Cardiac muscle cell (in vitro differentiated cells and primary cell): Measurements from ENCODE around the gene TPRA1. TPM values are rescaled to one million over a fixed set of nuclear protein-coding genes. Genes with fewer than 3 reads are reported as not detected.

Experiments
- DNase-seq, 2 donors: peaks; one replicate each; pipeline versions ENCODE4 v3.0.0 to v3.0.0-alpha.2; 2010 to 2017; ENCODE audit warnings: low read depth in 1 of 2, low spot score in 1 of 2
- H3K27ac ChIP-seq: fragments of 200-600 bp; sonication (generic); 2 replicates; pipeline ENCODE4 v1.5.1; 2016
- H3K27me3 ChIP-seq: fragments of 200-600 bp; sonication (generic); 2 replicates; pipeline ENCODE4 v1.6.0; 2016; ENCODE audit warnings: control low read depth
- H3K36me3 ChIP-seq: fragments of 200-600 bp; sonication (generic); 2 replicates; pipeline ENCODE4 v1.5.1; 2016; ENCODE audit warnings: control low read depth
- H3K4me1 ChIP-seq: fragments of 200-600 bp; sonication (generic); 2 replicates; pipeline ENCODE4 v1.8.1; 2017; ENCODE audit warnings: low read depth, mild to moderate bottlenecking, mixed run types
- H3K4me3 ChIP-seq: fragments of 200-600 bp; sonication (generic); 2 replicates; pipeline ENCODE4 v1.5.1; 2016; ENCODE audit warnings: mild to moderate bottlenecking
- H3K9me3 ChIP-seq: fragments of 200-600 bp; sonication (generic); 2 replicates; pipeline ENCODE4 v1.5.1; 2017; ENCODE audit warnings: low read depth, mild to moderate bottlenecking, control low read depth
- polyA plus RNA-seq: library from polyadenylated mRNA; unstranded; fragments of >200 nt; fragmentation: Nextera tagmentation; extraction: Ambion mirVana; gene quantifications from 2 replicates; pipeline ENCODE4 v1.2.1, GENCODE V29; 2016
- total RNA-seq: library from RNA; depleted of rRNA; stranded (reverse); fragments of >200 nt; gene quantifications from 2 replicates; pipeline ENCODE4 v1.2.3, GENCODE V29; 2016
- TF ChIP-seq, protein P1 (sequence below): IDR thresholded peaks from 2 replicates; pipeline ENCODE4 v1.5.1; 2012; ENCODE audit warnings: low read depth, mild to moderate bottlenecking, low read length

Gene TPRA1
- total and polyA plus RNA-seq, 2 experiments from 2014 or later = 40.7 to 43.3 TPM

DNA sequence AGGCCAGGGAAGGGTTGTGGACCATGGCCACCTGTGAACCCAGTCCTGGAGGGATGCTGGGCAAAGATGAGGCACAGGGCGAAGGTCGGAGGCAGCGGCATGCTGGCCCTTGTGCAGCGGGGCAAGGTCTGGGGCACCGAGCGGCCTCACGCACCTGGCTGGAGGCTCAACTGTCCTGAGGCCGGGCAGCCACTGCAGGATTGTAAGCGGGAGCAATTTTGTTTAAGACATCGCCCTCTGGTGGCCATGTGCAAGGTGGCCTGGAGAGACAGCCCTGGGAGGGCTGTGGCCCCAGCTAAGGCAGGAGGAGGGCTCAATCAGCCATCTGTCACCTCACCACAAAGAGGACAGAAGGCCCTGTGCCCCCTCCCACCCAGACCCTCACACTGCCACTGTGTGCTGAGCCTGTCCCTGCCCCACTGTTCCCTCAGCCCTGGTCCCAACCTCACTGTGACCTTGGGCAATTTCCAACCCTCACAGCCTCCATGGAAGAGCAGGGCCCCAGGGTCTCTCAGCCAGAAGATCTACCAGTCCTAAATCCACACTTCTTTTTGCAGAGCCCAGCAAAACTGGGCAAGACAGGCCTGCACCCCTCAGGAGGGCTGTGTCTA lies 46.2 kb downstream of the TPRA1 start:
- no peaks in the 10 kb centered on the region for H3K9me3 ChIP-seq
- H3K4me1 ChIP-seq = peaks cover 13% of the 10 kb centered on the region
- TF ChIP-seq, protein P1, sequence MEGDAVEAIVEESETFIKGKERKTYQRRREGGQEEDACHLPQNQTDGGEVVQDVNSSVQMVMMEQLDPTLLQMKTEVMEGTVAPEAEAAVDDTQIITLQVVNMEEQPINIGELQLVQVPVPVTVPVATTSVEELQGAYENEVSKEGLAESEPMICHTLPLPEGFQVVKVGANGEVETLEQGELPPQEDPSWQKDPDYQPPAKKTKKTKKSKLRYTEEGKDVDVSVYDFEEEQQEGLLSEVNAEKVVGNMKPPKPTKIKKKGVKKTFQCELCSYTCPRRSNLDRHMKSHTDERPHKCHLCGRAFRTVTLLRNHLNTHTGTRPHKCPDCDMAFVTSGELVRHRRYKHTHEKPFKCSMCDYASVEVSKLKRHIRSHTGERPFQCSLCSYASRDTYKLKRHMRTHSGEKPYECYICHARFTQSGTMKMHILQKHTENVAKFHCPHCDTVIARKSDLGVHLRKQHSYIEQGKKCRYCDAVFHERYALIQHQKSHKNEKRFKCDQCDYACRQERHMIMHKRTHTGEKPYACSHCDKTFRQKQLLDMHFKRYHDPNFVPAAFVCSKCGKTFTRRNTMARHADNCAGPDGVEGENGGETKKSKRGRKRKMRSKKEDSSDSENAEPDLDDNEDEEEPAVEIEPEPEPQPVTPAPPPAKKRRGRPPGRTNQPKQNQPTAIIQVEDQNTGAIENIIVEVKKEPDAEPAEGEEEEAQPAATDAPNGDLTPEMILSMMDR = peak; percentile 83
- H3K27ac ChIP-seq = no peak overlapping the region
- no peak overlapping the region for H3K4me3 ChIP-seq
- DNase-seq = peak; percentile 72 to 81
- H3K27me3 ChIP-seq = no peaks in the 10 kb centered on the region
- H3K36me3 ChIP-seq = no peaks in the 10 kb centered on the region

DNA sequence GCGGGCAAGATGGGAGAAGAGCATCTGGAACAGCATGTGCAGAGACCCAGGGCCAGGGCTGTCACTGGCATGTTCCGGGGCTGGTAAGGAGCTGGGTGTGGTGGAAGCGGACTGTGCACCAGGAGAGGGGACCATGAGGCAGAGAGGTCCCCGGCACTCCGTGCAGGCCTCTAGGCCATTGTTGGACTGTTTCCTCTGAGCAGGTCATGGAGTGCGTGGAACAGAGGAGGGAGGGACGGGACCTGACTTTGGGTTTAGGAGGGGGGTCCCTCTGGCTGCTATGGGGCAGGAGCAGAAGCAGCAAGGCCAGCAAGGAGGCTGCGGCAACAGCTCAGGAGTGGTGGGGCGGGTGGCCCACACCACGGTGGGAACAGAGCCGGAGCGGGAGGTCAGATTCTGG lies 47.1 kb downstream of the TPRA1 start:
- no peaks in the 10 kb centered on the region for H3K9me3 ChIP-seq
- H3K27ac ChIP-seq = no peak overlapping the region
- H3K4me1 ChIP-seq = peaks cover 13% of the 10 kb centered on the region
- no peak for DNase-seq
- no peaks in the 10 kb centered on the region for H3K27me3 ChIP-seq
- H3K36me3 ChIP-seq = no peaks in the 10 kb centered on the region
- H3K4me3 ChIP-seq = no peak overlapping the region
- TF ChIP-seq, protein P1 = no peak

DNA sequence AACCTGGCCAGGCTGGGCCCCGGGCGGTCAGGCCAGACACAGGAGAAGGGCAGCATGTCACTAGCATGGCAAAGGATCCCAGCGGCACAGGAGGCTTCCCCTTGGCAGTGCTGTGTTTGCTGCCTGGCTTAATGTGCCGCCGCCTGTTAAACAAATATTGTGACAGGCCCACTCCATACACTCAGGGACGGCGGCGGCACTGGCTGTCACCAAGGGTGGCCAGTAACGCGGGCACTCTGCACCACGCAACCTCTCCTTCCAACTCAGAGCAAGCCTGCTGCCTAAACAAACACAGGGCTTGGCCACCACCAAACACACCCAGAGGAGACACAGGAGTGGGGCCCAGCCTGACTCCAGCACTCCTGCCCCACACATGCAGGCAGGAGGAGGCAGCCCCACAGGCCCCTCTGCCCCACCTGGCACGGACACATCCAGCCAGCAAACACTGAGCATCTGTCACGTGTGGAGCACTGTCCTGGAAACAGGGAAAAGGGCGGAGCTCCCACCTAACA lies 48.0 kb downstream of the TPRA1 start:
- Histone ChIP-seq H3K27ac (no peak overlapping the region), H3K4me3 (no peak overlapping the region), H3K36me3 (no peaks in the 10 kb centered on the region), H3K4me1 (peaks cover 13% of the 10 kb centered on the region), H3K9me3 (no peaks in the 10 kb centered on the region), H3K27me3 (no peaks in the 10 kb centered on the region)
- DNase-seq = no peak
- TF ChIP-seq, protein P1 = no peak

DNA sequence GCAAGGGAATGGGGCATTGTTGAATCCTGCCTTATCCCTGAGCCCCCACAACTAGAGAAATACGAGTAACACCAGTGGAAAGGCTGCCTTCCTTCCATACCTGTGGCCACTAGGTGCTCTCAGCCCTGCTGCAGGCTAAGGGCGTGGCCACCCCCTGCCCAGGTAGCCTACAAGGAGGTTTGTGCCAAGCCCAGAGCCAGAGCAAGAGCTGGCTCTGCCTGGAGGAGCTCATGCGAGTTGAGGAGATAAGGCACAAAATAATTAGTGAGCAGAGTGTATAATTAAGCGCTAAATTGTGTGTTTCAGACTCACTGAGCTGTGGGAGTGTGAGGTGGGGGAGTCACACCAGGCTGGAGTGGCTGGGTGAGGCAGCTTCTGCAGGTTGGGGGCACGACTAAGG lies 49.2 kb downstream of the TPRA1 start:
- TF ChIP-seq, protein P1 = no peak

DNA sequence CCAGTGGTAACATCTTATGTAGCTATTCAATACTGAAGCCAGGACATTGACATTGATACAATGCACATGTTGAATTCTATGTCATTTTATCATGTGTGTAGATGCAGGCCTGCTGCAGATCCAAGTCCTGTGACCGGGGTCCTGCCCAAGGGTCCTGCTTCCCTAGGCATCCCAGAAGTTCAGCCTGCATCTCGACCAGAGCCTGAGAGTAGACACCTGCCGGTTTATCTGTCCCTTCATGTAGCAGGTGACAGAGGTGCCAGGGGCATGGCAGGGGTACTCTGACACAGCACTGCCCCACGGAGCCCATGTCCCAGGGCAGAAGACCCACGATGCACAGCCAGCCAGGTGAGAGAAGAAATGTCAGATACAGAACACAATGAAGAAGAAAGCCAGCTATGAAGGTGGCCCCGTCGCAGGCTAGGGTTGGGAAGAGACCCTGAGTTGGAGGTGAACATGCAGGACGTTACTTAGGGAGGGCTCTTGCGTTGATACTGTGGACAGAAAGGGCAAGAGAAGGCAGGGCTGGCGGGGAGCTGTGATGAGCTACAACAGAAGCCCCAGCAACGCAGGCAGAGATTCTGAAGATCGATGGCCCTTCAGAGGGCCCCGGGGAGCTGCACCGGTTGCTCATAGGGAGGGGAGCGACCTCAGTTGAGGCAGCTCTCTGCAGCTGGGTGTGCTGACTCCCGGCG lies 51.0 kb downstream of the TPRA1 start:
- DNase-seq = no peak
- H3K4me1 ChIP-seq = no peaks in the 10 kb centered on the region
- TF ChIP-seq, protein P1 = no peak
- H3K36me3 ChIP-seq = no peaks in the 10 kb centered on the region
- no peaks in the 10 kb centered on the region for H3K9me3 ChIP-seq
- no peak overlapping the region for H3K4me3 ChIP-seq
- H3K27ac ChIP-seq = no peak overlapping the region
- H3K27me3 ChIP-seq = no peaks in the 10 kb centered on the region

More for the DNA sequence above, 49.2 kb downstream of the TPRA1 start:
- no peaks in the 10 kb centered on the region for H3K9me3 ChIP-seq
- no peak overlapping the region for H3K27ac ChIP-seq
- no peak overlapping the region for H3K4me3 ChIP-seq
- H3K27me3 ChIP-seq = no peaks in the 10 kb centered on the region
- H3K4me1 ChIP-seq = peaks cover 2% of the 10 kb centered on the region
- DNase-seq = no peak
- no peaks in the 10 kb centered on the region for H3K36me3 ChIP-seq
